DMS114 treated with DMSO at 0.1 percent for 48 hours (cell line): ENCODE measurements around the gene SHMT2.

Source experiments
- DNase-seq: peaks from one replicate; lab custom pipeline; 2025; ENCODE audit not compliant: unreplicated experiment; lab: John Stamatoyannopoulos, UW

The SHMT2 gene

GRCh38 chr12:57213763-57214397 is 15.6 kb upstream of the SHMT2 start:
- no peak for DNase-seq

GRCh38 chr12:57214398-57214781 is 15.1 kb upstream of the SHMT2 start:
- DNase-seq: peak; percentile 77

GRCh38 chr12:57215065-57215464 is 14.4 kb upstream of the SHMT2 start:
- DNase-seq: no peak

GRCh38 chr12:57215668-57216013 is 13.9 kb upstream of the SHMT2 start:
- no peak for DNase-seq

- DNase-seq: no peak
Observed at GRCh38 chr12:57216014-57216911, 13.2 kb upstream of the SHMT2 start, which contains the start of gene NXPH4. TSS of gene NXPH4 (plus strand) at chr12:57216794. CDS start at chr12:57216970, 176 bp downstream.

- DNase-seq: no peak
Observed at GRCh38 chr12:57216921-57217879, 12.3 kb upstream of the SHMT2 start.

- no peak for DNase-seq
Observed at GRCh38 chr12:57218030-57218853, 11.3 kb upstream of the SHMT2 start.

GRCh38 chr12:57219205-57219992 is 10.1 kb upstream of the SHMT2 start:
- no peak for DNase-seq

- no peak for DNase-seq
Observed at GRCh38 chr12:57219993-57220754, 9.3 kb upstream of the SHMT2 start.

GRCh38 chr12:57220770-57221168 is 8.7 kb upstream of the SHMT2 start:
- DNase-seq: no peak

- DNase-seq: no peak
Observed at GRCh38 chr12:57221169-57221917, 8.2 kb upstream of the SHMT2 start.

- no peak for DNase-seq
Observed at GRCh38 chr12:57222286-57223190, 7.0 kb upstream of the SHMT2 start.

- no peak for DNase-seq
Observed at GRCh38 chr12:57223191-57224165, 6.0 kb upstream of the SHMT2 start.

GRCh38 chr12:57224278-57224972 is 5.1 kb upstream of the SHMT2 start:
- DNase-seq: no peak

- no peak for DNase-seq
Observed at GRCh38 chr12:57224973-57225679, 4.4 kb upstream of the SHMT2 start.
